BE2C (cell line): ENCODE results near the gene ABRAXAS1.
"Not testable (repeated sequence)": the region's sequence is repeated elsewhere in the genome, so short reads cannot be mapped to it uniquely, and the experiment has no call there.

Source experiments
- DNase-seq: peaks from one replicate; pipeline ENCODE4 v3.0.0-alpha.2; 2020
- H3K27me3 ChIP-seq: fragments of 250-450 bp; sonication (Bioruptor Pico); 2 replicates; pipeline ENCODE4 v1.5.1; 2020; ENCODE audit warnings: mild to moderate bottlenecking
- H3K36me3 ChIP-seq: fragments of 250-450 bp; sonication (Bioruptor Pico); 2 replicates; pipeline ENCODE4 v1.5.1; 2020; ENCODE audit warnings: mild to moderate bottlenecking
- H3K4me1 ChIP-seq: fragments of 250-450 bp; sonication (Bioruptor Pico); 2 replicates; pipeline ENCODE4 v1.5.1; 2020
- H3K4me3 ChIP-seq: 2 replicates; pipeline ENCODE4 v1.5.1; 2011; ENCODE audit warnings: low read depth, low read length
- H3K9me3 ChIP-seq: fragments of 250-450 bp; sonication (Bioruptor Pico); 2 replicates; pipeline ENCODE4 v1.5.1; 2020
- TF ChIP-seq, protein P1 (sequence below): IDR thresholded peaks from 2 replicates; pipeline ENCODE4 v1.5.1; 2012; ENCODE audit warnings: mild to moderate bottlenecking, low read depth, low read length

ABRAXAS1 gene

DNA sequence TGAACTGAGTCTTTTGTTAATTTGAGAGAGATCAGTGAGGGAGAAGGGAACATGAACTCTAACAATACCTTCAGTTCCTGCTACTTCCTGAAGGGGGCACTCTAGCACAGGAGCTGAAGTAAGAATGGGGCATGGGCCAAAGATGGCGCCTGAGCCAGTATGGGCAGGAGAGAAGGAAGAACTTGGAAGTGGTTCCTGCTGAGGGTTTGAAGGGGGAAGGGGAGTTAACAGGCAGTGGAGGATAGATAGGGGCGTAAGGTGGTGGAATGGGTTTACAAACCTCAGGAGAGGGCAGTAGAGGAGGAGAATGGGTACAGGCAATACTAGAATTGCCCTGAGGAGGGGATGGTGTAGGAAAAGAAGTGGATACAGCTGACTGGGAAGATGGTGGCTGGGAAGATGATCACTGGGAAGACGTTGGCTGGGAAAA is 24.3 kb upstream of the ABRAXAS1 start:
- H3K27me3 ChIP-seq, H3K36me3 ChIP-seq, H3K9me3 ChIP-seq, H3K4me3 ChIP-seq, H3K4me1 ChIP-seq: not testable (repeated sequence)
- DNase-seq = peak; percentile 76
- TF ChIP-seq, protein P1, sequence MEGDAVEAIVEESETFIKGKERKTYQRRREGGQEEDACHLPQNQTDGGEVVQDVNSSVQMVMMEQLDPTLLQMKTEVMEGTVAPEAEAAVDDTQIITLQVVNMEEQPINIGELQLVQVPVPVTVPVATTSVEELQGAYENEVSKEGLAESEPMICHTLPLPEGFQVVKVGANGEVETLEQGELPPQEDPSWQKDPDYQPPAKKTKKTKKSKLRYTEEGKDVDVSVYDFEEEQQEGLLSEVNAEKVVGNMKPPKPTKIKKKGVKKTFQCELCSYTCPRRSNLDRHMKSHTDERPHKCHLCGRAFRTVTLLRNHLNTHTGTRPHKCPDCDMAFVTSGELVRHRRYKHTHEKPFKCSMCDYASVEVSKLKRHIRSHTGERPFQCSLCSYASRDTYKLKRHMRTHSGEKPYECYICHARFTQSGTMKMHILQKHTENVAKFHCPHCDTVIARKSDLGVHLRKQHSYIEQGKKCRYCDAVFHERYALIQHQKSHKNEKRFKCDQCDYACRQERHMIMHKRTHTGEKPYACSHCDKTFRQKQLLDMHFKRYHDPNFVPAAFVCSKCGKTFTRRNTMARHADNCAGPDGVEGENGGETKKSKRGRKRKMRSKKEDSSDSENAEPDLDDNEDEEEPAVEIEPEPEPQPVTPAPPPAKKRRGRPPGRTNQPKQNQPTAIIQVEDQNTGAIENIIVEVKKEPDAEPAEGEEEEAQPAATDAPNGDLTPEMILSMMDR = peak; percentile 87

DNA sequence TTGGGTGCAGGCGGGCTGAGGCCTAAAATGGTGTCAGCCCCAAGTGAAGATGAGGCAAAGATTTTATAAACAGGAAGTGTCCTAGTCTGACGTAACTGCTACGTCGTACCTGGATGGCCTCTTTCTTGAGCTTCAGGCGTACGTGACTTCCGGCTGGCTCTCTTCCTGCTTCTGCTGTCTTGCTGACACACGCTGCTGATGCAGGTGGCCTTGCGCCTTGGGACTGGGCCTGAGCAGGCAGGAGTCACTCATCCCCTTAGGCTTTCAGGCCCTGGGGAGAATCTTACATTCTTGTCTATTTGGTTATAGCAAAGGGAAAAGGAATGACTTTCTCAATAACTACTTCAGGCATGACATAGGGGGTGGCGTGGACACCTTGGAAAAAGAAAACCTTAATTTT is 20.1 kb upstream of the ABRAXAS1 start:
- no peak for DNase-seq
- Histone ChIP-seq H3K36me3 (no peaks in the 10 kb centered on the region), H3K4me1 (no peaks in the 10 kb centered on the region), H3K9me3 (no peaks in the 10 kb centered on the region), H3K4me3 (no peak overlapping the region), H3K27me3 (no peaks in the 10 kb centered on the region)
- TF ChIP-seq, protein P1 = no peak

DNA sequence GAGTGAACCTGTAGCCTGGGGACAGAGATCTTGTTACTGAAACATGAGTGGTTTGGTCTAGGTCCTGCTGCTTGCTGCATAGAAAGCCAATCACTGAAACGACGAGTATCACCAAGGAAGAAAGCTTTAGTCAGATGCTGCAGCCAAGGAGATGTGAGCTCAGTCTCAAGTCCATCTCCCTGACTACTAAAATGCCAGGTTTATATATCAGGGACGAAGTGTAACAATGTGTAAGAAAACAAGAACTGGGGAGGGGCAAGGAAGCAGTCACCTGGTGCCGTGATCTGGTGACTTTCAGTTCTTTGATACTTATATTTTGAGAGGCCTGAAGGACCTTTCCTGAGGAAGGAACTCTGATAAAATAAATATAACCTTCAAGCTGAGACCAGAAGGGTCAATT is 19.6 kb upstream of the ABRAXAS1 start:
- no peak overlapping the region for H3K4me3 ChIP-seq
- TF ChIP-seq, protein P1 = no peak
- DNase-seq = no peak
- H3K27me3 ChIP-seq = no peaks in the 10 kb centered on the region
- H3K9me3 ChIP-seq = no peaks in the 10 kb centered on the region
- H3K4me1 ChIP-seq = no peaks in the 10 kb centered on the region
- H3K36me3 ChIP-seq = no peaks in the 10 kb centered on the region

DNA sequence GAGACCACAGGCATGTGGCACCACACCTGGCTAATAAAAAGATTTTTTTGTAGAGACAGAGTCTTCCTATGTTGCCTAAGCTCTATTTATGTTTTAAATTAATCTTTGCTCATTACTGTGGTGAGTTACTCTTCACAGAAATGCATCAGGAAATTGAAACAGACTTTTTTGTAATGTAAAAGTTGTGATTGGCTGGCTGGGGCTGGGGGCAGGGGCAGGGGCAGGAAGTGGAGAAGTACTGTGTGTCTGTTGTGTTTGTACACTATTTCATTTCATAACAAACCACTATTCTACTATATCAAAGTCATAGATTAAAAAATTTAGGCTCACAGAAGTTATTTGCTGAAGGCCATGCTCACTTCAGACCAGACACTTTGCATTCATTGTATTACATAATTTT is 19.1 kb upstream of the ABRAXAS1 start:
- DNase-seq = no peak
- Histone ChIP-seq H3K27me3 (no peaks in the 10 kb centered on the region), H3K4me3 (no peak overlapping the region), H3K36me3 (no peaks in the 10 kb centered on the region), H3K9me3 (no peaks in the 10 kb centered on the region), H3K4me1 (no peaks in the 10 kb centered on the region)
- TF ChIP-seq, protein P1 = no peak

DNA sequence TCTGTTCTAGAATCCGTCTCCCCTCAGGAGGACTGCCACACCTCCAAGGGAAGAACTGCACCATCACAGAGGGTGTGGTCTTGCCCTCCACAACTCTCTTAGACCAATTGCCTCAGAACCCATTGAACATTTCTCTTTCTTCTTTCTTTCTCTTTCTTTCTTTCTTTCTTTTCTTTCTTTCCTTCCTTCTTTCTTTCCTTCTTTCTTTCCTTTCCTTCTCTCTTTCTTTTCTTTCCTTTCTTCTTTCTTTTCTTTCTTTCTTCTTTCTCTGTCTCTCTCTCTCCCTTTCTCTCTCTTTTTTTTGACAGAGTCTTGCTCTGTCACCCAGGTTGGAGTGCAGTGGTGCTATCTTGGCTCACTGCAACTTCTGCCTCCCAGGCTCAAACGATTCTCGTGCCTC is 16.8 kb upstream of the ABRAXAS1 start:
- not testable (repeated sequence) for H3K4me3 ChIP-seq, H3K36me3 ChIP-seq, H3K4me1 ChIP-seq, H3K9me3 ChIP-seq, DNase-seq, H3K27me3 ChIP-seq

DNA sequence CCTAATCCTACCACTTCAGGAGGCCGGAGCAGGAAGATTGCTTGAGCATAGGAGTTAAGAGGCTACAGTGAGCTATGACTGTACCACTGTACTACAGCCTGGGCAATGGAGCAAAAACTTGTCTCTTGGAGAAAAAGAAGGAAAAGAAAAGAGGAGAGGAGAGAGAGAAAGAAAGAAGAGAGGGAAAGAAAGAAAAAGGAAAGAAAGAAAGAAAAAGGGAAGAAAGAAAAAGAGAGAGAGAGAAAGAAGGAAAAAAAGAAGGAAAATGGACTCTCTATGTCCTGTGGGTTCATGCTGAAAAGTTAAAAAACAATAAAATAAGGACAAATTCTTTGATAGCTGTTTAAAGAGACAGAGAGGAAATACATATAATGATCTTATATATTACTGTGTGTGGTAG is 13.3 kb upstream of the ABRAXAS1 start:
- no peak overlapping the region for H3K4me3 ChIP-seq
- H3K4me1 ChIP-seq = no peaks in the 10 kb centered on the region
- H3K36me3 ChIP-seq = no peaks in the 10 kb centered on the region
- TF ChIP-seq, protein P1 = no peak
- DNase-seq = no peak
- H3K9me3 ChIP-seq = no peaks in the 10 kb centered on the region
- H3K27me3 ChIP-seq = no peaks in the 10 kb centered on the region

DNA sequence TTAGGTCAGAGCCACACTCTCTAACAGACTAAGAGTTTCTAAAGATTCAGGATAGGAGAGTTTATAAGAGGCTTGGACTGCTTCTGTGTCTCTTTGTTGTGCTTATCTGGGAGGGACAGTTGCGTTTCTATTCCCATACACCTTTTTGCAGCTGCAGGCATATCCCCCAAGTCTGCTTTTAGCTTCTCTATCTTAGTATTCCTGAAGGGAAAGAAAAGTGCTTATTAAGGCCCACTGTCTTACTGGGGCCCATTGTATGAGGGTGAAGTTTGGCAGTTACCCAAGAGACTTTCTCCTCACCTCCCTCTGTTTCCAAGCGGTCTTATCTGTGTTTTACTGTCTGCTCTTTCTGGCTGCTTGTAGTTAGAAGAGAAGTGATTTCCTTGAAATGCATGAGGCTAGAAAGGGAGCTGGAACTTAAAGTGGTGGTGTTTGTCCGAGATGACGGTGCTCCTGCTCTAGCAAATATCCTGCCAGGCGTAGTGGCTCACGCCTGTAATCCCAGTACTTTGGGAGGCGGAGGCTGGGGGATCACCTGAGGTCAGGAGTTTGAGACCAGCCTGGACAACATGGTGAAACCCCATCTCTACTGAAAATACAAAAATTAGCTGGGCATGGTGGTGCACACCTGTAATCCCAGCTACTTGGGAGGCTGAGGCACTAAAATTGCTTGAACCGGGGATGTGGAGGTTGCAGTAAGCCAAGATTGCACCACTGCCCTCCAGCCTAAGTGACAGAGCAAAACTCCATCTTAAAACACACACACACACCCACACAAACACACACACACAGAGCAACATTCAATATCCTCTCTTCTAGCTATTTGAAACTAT is 11.4 kb upstream of the ABRAXAS1 start:
- not testable (repeated sequence) for H3K4me1 ChIP-seq, H3K36me3 ChIP-seq, H3K27me3 ChIP-seq, H3K9me3 ChIP-seq, DNase-seq, H3K4me3 ChIP-seq
